ENCODE data around the gene GBGT1.
"Not testable (repeated sequence)": the region's sequence is repeated elsewhere in the genome, so short reads cannot be mapped to it uniquely, and the experiment has no call there.

The GBGT1 gene

GRCh38 chr9:133163504-133164172 lies at the start of gene GBGT1:
Gene GBGT1, minus strand, starts transcription at chr9:133163914. Its CDS starts 1,502 bp downstream, at chr9:133162412.
- peak within 1 kb of the TSS; percentile 49 for H3K4me3 ChIP-seq (ENCODE audit: low read depth, low read length)
- peak; percentile 11 for DNase-seq (ENCODE audit: low read depth, low spot score)
- in situ Hi-C loops (cut with HindIII; ENCODE audit: low sequenced_read_pairs), result no loop called here
- no peak for TF ChIP-seq CTCF (IDR thresholded peaks at IDR 0.05; ENCODE audit: low read depth, low read length)

- no peak for TF ChIP-seq CTCF (IDR thresholded peaks at IDR 0.05; ENCODE audit: low read depth, low read length)
- no peak for DNase-seq (ENCODE audit: low read depth, low spot score)
- in situ Hi-C loops (cut with HindIII; ENCODE audit: low sequenced_read_pairs), result no loop called here
- H3K4me3 ChIP-seq (ENCODE audit: low read depth, low read length), result no peak overlapping the region
Observed at GRCh38 chr9:133210609-133211008, 46.9 kb upstream of the GBGT1 start.

GRCh38 chr9:133210202-133210532 lies 46.5 kb upstream of the GBGT1 start:
- DNase-seq (ENCODE audit: low read depth, low spot score), result no peak
- TF ChIP-seq CTCF (IDR thresholded peaks at IDR 0.05; ENCODE audit: low read depth, low read length), result no peak
- in situ Hi-C loops (cut with HindIII; ENCODE audit: low sequenced_read_pairs), result no loop called here
- no peak overlapping the region for H3K4me3 ChIP-seq (ENCODE audit: low read depth, low read length)

GRCh38 chr9:133209327-133210201 lies 45.9 kb upstream of the GBGT1 start:
- in situ Hi-C loops (cut with HindIII; ENCODE audit: low sequenced_read_pairs); DNase-seq (ENCODE audit: low read depth, low spot score); H3K4me3 ChIP-seq (ENCODE audit: low read depth, low read length): not testable (repeated sequence)

GRCh38 chr9:133208880-133209300 lies 45.2 kb upstream of the GBGT1 start, which contains the start of gene OBP2B:
Gene OBP2B, minus strand, starts transcription at chr9:133209250. Its CDS starts 51 bp downstream, at chr9:133209199.
- H3K4me3 ChIP-seq (ENCODE audit: low read depth, low read length); in situ Hi-C loops (cut with HindIII; ENCODE audit: low sequenced_read_pairs): not testable (repeated sequence)

GRCh38 chr9:133208171-133208879 lies 44.6 kb upstream of the GBGT1 start:
- in situ Hi-C loops (cut with HindIII; ENCODE audit: low sequenced_read_pairs); DNase-seq (ENCODE audit: low read depth, low spot score): not testable (repeated sequence)

More at GRCh38 chr9:133208880-133209300, 45.2 kb upstream of the GBGT1 start, which contains the start of gene OBP2B:
- DNase-seq (ENCODE audit: low read depth, low spot score), result not testable (repeated sequence)

GRCh38 chr9:133207540-133208170 lies 43.9 kb upstream of the GBGT1 start:
- no peak overlapping the region for H3K4me3 ChIP-seq (ENCODE audit: low read depth, low read length)
- no peak for DNase-seq (ENCODE audit: low read depth, low spot score)
- in situ Hi-C loops (cut with HindIII; ENCODE audit: low sequenced_read_pairs), result no loop called here
- TF ChIP-seq CTCF (IDR thresholded peaks at IDR 0.05; ENCODE audit: low read depth, low read length), result no peak

More at GRCh38 chr9:133208171-133208879, 44.6 kb upstream of the GBGT1 start:
- not testable (repeated sequence) for H3K4me3 ChIP-seq (ENCODE audit: low read depth, low read length)

Measured in astrocyte of the spinal cord (primary cell).